ENCODE results near the gene GJB1.
A peak's percentile ranks its signal among the peaks of the same experiment; 100 is the strongest.
"Not testable (repeated sequence)": the region's sequence is repeated elsewhere in the genome, so short reads cannot be mapped to it uniquely, and the experiment has no call there.

Gene GJB1

DNA sequence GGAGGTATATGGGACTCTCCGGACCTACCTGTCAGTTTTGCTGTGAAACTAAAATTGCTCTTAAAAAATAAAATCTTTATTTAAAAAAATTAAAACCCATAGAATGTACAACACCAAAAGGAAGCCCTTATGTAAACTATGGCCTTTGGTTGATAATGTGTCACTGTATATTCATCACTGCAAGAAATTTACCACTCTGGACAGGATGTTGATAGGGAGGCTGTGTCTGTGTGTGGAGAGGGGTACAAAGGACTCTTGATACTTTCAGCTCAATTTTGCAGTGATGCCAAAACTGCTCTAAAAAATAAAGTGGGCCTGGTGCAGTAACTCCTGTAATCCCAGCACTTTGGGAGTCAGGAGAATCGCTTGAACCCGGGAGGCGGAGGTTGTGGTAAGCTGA lies 33.8 kb downstream of the GJB1 start:
- H3K27ac ChIP-seq (ENCODE audit: extremely low read depth, low read depth, low read length) = no peak overlapping the region
- TF ChIP-seq ZNF654 (tag by site-specific recombination; IDR thresholded peaks at IDR 0.05; ENCODE audit: low read depth) (no peak), ZNF514 (tag by site-specific recombination; IDR thresholded peaks at IDR 0.05) (no peak), ZNF223 (tag by site-specific recombination; IDR thresholded peaks at IDR 0.05) (no peak), GLI2 (tag by site-specific recombination; IDR thresholded peaks at IDR 0.05; ENCODE audit: borderline replicate concordance, low read depth) (no peak), ZNF266 (tag by site-specific recombination; IDR thresholded peaks at IDR 0.05; ENCODE audit: low read depth) (no peak), MZF1 (tag by site-specific recombination; IDR thresholded peaks at IDR 0.05; ENCODE audit: borderline replicate concordance) (no peak), KLF10 (tag by site-specific recombination; IDR thresholded peaks at IDR 0.05) (no peak), ZNF530 (tag by site-specific recombination; IDR thresholded peaks at IDR 0.05; ENCODE audit: low read depth) (no peak), ZBTB1 (tag by site-specific recombination; IDR thresholded peaks at IDR 0.05) (no peak), ZNF175 (tag by site-specific recombination; IDR thresholded peaks at IDR 0.05) (no peak), ZNF677 (tag by site-specific recombination; IDR thresholded peaks at IDR 0.05) (no peak), ZNF426 (tag by site-specific recombination; IDR thresholded peaks at IDR 0.05) (no peak)
- TF ChIP-seq, protein P1, sequence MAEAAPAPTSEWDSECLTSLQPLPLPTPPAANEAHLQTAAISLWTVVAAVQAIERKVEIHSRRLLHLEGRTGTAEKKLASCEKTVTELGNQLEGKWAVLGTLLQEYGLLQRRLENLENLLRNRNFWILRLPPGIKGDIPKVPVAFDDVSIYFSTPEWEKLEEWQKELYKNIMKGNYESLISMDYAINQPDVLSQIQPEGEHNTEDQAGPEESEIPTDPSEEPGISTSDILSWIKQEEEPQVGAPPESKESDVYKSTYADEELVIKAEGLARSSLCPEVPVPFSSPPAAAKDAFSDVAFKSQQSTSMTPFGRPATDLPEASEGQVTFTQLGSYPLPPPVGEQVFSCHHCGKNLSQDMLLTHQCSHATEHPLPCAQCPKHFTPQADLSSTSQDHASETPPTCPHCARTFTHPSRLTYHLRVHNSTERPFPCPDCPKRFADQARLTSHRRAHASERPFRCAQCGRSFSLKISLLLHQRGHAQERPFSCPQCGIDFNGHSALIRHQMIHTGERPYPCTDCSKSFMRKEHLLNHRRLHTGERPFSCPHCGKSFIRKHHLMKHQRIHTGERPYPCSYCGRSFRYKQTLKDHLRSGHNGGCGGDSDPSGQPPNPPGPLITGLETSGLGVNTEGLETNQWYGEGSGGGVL (tag by site-specific recombination; IDR thresholded peaks at IDR 0.05) = no peak
- TF ChIP-seq, protein P2, sequence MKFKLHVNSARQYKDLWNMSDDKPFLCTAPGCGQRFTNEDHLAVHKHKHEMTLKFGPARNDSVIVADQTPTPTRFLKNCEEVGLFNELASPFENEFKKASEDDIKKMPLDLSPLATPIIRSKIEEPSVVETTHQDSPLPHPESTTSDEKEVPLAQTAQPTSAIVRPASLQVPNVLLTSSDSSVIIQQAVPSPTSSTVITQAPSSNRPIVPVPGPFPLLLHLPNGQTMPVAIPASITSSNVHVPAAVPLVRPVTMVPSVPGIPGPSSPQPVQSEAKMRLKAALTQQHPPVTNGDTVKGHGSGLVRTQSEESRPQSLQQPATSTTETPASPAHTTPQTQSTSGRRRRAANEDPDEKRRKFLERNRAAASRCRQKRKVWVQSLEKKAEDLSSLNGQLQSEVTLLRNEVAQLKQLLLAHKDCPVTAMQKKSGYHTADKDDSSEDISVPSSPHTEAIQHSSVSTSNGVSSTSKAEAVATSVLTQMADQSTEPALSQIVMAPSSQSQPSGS (tag by site-specific recombination; IDR thresholded peaks at IDR 0.05; ENCODE audit: low read depth) = no peak
- TF ChIP-seq, protein P3, sequence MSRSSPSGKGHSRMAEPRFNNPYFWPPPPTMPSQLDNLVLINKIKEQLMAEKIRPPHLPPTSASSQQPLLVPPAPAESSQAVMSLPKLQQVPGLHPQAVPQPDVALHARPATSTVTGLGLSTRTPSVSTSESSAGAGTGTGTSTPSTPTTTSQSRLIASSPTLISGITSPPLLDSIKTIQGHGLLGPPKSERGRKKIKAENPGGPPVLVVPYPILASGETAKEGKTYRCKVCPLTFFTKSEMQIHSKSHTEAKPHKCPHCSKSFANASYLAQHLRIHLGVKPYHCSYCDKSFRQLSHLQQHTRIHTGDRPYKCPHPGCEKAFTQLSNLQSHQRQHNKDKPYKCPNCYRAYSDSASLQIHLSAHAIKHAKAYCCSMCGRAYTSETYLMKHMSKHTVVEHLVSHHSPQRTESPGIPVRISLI (tag by site-specific recombination; IDR thresholded peaks at IDR 0.05) = no peak
- POLR2A ChIA-PET = interaction anchor here (1.0 kb wide), 1 partner anchor 27 kb away, joined by 4 read pairs; the partner anchor contains the start of gene NONO
- no peak overlapping the region for H3K4me3 ChIP-seq (ENCODE audit: low read depth, low read length)
- no peaks in the 10 kb centered on the region; a peak in 1 of 3 replicates for H3K36me3 ChIP-seq (ENCODE audit: control insufficient read depth in 2 of 2, insufficient read depth in 1 of 2, low read length in 2 of 2)
- H3K4me1 ChIP-seq (ENCODE audit: control insufficient read depth, insufficient read depth, low read length) = peaks cover 5% of the 10 kb centered on the region; the same call in 1 of the 2 replicates
- CTCF ChIA-PET = interaction anchor here (0.6 kb wide), 1 partner anchor 18 kb away, joined by 3 read pairs; no protein-coding TSS in a partner anchor
- H3K9me3 ChIP-seq (ENCODE audit: control insufficient read depth, insufficient read depth, low read depth, low read length) = no peaks in the 10 kb centered on the region

- H3K4me3 ChIP-seq (ENCODE audit: low read depth, low read length); POLR2A ChIA-PET; CTCF ChIA-PET; H3K4me1 ChIP-seq (ENCODE audit: control insufficient read depth, insufficient read depth, low read length); H3K27ac ChIP-seq (ENCODE audit: extremely low read depth, low read depth, low read length); H3K9me3 ChIP-seq (ENCODE audit: control insufficient read depth, insufficient read depth, low read depth, low read length); H3K36me3 ChIP-seq (ENCODE audit: control insufficient read depth in 2 of 2, insufficient read depth in 1 of 2, low read length in 2 of 2): not testable (repeated sequence)
- peak; percentile 97 for TF ChIP-seq ZNF600 (tag by site-specific recombination; IDR thresholded peaks at IDR 0.05)
Measured at GRCh38 chrX:71268624-71269023, 45.6 kb downstream of the GJB1 start.

DNA sequence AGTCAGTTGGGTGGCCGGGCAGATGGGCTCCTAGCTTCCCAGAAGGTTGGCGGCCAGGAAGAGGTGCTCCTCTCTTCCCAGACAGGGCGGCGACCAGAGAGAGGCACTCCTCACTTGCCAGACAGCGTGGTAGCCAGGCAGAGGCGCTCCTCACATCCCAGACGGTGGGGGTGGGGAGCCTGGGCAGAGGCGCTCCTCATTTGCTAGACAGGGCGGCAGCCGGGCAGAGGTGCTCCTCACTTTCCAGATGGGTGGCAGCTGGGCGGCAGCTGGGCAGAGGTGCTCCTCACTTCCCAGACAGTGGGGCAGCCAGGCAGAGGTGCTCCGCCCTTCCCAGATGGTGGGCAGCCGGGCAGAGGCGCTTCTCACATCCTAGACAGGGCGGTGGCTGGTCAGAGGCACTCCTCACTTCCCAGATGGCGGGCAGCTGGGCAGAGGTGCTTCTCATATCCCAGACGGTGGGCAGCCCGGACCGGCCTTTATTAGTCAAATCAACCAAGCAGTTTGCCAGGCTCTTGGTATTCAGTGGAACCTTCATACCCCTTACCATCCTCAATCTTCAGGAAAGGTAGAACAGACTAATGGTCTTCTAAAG lies 46.9 kb downstream of the GJB1 start:
- H3K4me1 ChIP-seq (ENCODE audit: control insufficient read depth, insufficient read depth, low read length) = no peaks in the 10 kb centered on the region
- H3K27ac ChIP-seq (ENCODE audit: extremely low read depth, low read depth, low read length) = no peak overlapping the region
- POLR2A ChIA-PET = no interaction called here
- peaks cover 4% of the 10 kb centered on the region; the same call in 1 of the 2 replicates for H3K9me3 ChIP-seq (ENCODE audit: control insufficient read depth, insufficient read depth, low read depth, low read length)
- H3K4me3 ChIP-seq (ENCODE audit: low read depth, low read length) = no peak overlapping the region
- no peaks in the 10 kb centered on the region for H3K36me3 ChIP-seq (ENCODE audit: control insufficient read depth in 2 of 2, insufficient read depth in 1 of 2, low read length in 2 of 2)
- CTCF ChIA-PET = no interaction called here
- TF ChIP-seq MYNN (tag by site-specific recombination; IDR thresholded peaks at IDR 0.05; ENCODE audit: borderline replicate concordance) (no peak), ZNF433 (tag by site-specific recombination; IDR thresholded peaks at IDR 0.05; ENCODE audit: low read depth) (no peak), ZNF776 (tag by site-specific recombination; IDR thresholded peaks at IDR 0.05; ENCODE audit: borderline replicate concordance) (no peak), ZNF175 (tag by site-specific recombination; IDR thresholded peaks at IDR 0.05) (no peak), ZNF621 (tag by site-specific recombination; IDR thresholded peaks at IDR 0.05) (no peak), ZBTB48 (tag by site-specific recombination; IDR thresholded peaks at IDR 0.05) (no peak), EGR2 (tag by site-specific recombination; IDR thresholded peaks at IDR 0.05; ENCODE audit: low read depth) (no peak), ZNF239 (tag by site-specific recombination; IDR thresholded peaks at IDR 0.05) (no peak), ZNF664 (tag by site-specific recombination; IDR thresholded peaks at IDR 0.05) (no peak), ZNF670 (tag by site-specific recombination; IDR thresholded peaks at IDR 0.05; ENCODE audit: low read depth) (no peak), ZNF610 (tag by site-specific recombination; IDR thresholded peaks at IDR 0.05; ENCODE audit: borderline replicate concordance) (no peak), SETDB1 (IDR thresholded peaks at IDR 0.05; ENCODE audit: insufficient read length, low read length) (no peak)
- TF ChIP-seq, protein P4, sequence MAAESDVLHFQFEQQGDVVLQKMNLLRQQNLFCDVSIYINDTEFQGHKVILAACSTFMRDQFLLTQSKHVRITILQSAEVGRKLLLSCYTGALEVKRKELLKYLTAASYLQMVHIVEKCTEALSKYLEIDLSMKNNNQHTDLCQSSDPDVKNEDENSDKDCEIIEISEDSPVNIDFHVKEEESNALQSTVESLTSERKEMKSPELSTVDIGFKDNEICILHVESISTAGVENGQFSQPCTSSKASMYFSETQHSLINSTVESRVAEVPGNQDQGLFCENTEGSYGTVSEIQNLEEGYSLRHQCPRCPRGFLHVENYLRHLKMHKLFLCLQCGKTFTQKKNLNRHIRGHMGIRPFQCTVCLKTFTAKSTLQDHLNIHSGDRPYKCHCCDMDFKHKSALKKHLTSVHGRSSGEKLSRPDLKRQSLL (tag by site-specific recombination; IDR thresholded peaks at IDR 0.05) = no peak

Measured in HEK293 (cell line).